ENCODE results near the gene STARD3.

STARD3 gene

GRCh38 chr17:39627047-39627711, 9.8 kb upstream of the STARD3 start:
- TF ChIP-seq, protein P1, sequence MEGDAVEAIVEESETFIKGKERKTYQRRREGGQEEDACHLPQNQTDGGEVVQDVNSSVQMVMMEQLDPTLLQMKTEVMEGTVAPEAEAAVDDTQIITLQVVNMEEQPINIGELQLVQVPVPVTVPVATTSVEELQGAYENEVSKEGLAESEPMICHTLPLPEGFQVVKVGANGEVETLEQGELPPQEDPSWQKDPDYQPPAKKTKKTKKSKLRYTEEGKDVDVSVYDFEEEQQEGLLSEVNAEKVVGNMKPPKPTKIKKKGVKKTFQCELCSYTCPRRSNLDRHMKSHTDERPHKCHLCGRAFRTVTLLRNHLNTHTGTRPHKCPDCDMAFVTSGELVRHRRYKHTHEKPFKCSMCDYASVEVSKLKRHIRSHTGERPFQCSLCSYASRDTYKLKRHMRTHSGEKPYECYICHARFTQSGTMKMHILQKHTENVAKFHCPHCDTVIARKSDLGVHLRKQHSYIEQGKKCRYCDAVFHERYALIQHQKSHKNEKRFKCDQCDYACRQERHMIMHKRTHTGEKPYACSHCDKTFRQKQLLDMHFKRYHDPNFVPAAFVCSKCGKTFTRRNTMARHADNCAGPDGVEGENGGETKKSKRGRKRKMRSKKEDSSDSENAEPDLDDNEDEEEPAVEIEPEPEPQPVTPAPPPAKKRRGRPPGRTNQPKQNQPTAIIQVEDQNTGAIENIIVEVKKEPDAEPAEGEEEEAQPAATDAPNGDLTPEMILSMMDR (conservative IDR thresholded peaks at IDR 0.05; ENCODE audit: low read depth, low read length) = no peak
- no peak overlapping the region for H3K4me3 ChIP-seq (IDR thresholded peaks at IDR 0.05; ENCODE audit: insufficient read depth, low read depth, low read length)
- H2AFZ ChIP-seq (ENCODE audit: low read depth) = no peak overlapping the region
- no peaks in the 10 kb centered on the region for H3K36me3 ChIP-seq (ENCODE audit: insufficient read depth)
- no peak overlapping the region for H3K27ac ChIP-seq
- no peaks in the 10 kb centered on the region for H4K20me1 ChIP-seq (ENCODE audit: insufficient read depth)
- peaks cover 8% of the 10 kb centered on the region; the same call in 1 of the 2 replicates for H3K27me3 ChIP-seq (ENCODE audit: insufficient read depth, low read depth)
- H3K4me1 ChIP-seq (ENCODE audit: low read depth, poor library complexity, severe bottlenecking) = peaks cover 19% of the 10 kb centered on the region
- H3K79me2 ChIP-seq (ENCODE audit: insufficient read depth, low read depth) = no peaks in the 10 kb centered on the region
- no peak overlapping the region for H3K9ac ChIP-seq
- H3K4me2 ChIP-seq = no peak overlapping the region

DNA sequence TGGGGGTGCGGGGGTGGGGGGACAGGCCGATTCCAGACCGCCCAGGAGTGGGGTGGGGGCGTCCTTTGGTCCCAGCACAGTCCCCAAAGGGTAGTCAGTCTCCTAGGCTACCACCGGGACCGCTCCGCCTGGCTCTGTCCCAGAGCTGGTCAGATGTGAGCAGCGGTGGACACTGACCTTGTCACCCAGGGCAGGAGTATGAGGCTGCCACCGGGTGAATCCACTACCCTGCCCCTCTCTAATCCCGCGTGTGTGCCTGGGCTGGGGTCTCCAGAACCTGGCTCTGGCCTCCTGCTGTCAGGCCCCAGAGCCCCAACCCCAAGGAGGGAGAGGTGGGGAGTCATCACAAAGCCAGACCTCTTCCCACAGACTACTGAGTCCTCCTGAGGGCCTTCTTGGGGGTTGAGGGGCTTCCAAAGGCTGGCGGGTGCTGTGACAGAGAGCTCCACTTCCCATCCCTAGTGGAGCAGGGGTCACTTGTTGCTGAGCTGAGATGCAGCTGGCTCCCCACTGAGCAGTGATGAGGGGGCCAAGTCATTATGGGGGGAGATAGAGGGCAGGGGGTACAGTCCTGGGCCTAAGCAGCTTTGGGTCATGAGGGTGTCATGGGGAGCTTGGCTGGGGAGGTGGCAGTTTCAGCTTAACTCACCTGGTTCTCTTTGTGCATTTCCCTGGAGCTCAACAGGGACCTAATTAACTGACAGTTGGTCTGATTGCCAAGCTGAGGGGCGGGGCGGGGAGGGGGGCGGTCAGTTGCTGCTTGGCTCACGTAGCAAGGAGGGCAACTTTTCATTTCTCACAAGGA, 9.0 kb upstream of the STARD3 start:
- H3K27me3 ChIP-seq (ENCODE audit: insufficient read depth, low read depth) = peaks cover 8% of the 10 kb centered on the region; the same call in 1 of the 2 replicates
- TF ChIP-seq, protein P1 (conservative IDR thresholded peaks at IDR 0.05; ENCODE audit: low read depth, low read length) = no peak

DNA sequence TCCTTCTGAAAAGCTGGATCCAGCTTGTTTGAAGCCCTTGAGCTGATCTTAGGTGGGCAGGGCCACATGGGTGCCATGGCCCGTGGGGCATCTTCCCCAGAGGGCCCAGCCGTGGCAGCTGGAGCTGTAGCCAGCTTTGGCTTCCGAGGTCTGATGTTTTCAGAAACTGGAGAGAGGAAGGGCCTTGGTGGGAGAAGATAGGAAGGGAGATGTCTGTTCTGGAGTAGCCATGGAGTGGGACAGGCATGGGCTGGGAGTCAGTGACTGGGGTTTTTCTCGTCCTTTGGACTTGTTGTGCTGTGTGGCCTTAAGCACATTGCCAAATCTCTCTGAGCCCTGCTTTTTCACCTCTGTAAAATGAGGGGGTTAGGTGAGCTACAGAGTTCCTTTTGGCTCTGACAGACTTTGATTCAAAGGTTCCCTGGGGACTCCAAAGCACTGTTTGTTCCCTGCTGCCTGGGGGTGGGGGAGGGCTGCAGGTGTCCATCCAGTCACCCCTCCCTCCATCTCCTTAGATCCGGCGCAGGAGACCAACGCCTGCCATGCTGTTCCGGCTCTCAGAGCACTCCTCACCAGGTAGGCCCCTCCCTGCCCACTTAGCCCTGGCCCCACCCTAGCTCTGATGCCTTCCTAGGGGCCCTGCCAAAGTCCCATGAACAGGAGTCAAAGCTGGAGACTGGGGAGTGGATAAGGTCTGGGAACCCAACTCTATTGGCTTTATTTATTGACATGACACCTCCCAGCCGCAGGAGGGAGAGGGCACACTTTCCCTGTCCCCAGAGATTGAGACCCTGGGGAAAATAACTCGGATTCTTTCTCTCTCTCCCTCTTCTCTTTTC, 8.1 kb upstream of the STARD3 start:
- H3K27me3 ChIP-seq (ENCODE audit: insufficient read depth, low read depth) = peaks cover 8% of the 10 kb centered on the region; the same call in 1 of the 2 replicates
- no peaks in the 10 kb centered on the region for H3K79me2 ChIP-seq (ENCODE audit: insufficient read depth, low read depth)
- no peak overlapping the region for H3K27ac ChIP-seq
- H3K36me3 ChIP-seq (ENCODE audit: insufficient read depth) = no peaks in the 10 kb centered on the region
- TF ChIP-seq, protein P1 (conservative IDR thresholded peaks at IDR 0.05; ENCODE audit: low read depth, low read length) = no peak
- peaks cover 2% of the 10 kb centered on the region for H3K4me1 ChIP-seq (ENCODE audit: low read depth, poor library complexity, severe bottlenecking)
- no peak overlapping the region for H2AFZ ChIP-seq (ENCODE audit: low read depth)
- H3K4me3 ChIP-seq (IDR thresholded peaks at IDR 0.05; ENCODE audit: insufficient read depth, low read depth, low read length) = no peak overlapping the region
- H3K4me2 ChIP-seq = no peak overlapping the region
- H4K20me1 ChIP-seq (ENCODE audit: insufficient read depth) = no peaks in the 10 kb centered on the region
- no peak overlapping the region for H3K9ac ChIP-seq

More for the DNA sequence above, 9.0 kb upstream of the STARD3 start:
- Histone ChIP-seq H3K79me2 (ENCODE audit: insufficient read depth, low read depth) (no peaks in the 10 kb centered on the region), H3K9ac (no peak overlapping the region), H3K36me3 (ENCODE audit: insufficient read depth) (no peaks in the 10 kb centered on the region), H3K4me2 (no peak overlapping the region), H3K4me3 (IDR thresholded peaks at IDR 0.05; ENCODE audit: insufficient read depth, low read depth, low read length) (no peak overlapping the region), H4K20me1 (ENCODE audit: insufficient read depth) (no peaks in the 10 kb centered on the region), H3K4me1 (ENCODE audit: low read depth, poor library complexity, severe bottlenecking) (peaks cover 11% of the 10 kb centered on the region), H2AFZ (ENCODE audit: low read depth) (no peak overlapping the region), H3K27ac (no peak overlapping the region)

- Histone ChIP-seq H3K9ac (no peak overlapping the region), H3K4me1 (ENCODE audit: low read depth, poor library complexity, severe bottlenecking) (peaks cover 4% of the 10 kb centered on the region), H3K4me2 (no peak overlapping the region), H3K36me3 (ENCODE audit: insufficient read depth) (no peaks in the 10 kb centered on the region), H3K79me2 (ENCODE audit: insufficient read depth, low read depth) (no peaks in the 10 kb centered on the region), H3K4me3 (IDR thresholded peaks at IDR 0.05; ENCODE audit: insufficient read depth, low read depth, low read length) (no peak overlapping the region), H3K27me3 (ENCODE audit: insufficient read depth, low read depth) (peaks cover 8% of the 10 kb centered on the region; the same call in 1 of the 2 replicates), H2AFZ (ENCODE audit: low read depth) (no peak overlapping the region), H3K27ac (no peak overlapping the region), H4K20me1 (ENCODE audit: insufficient read depth) (no peaks in the 10 kb centered on the region)
- TF ChIP-seq, protein P1 (conservative IDR thresholded peaks at IDR 0.05; ENCODE audit: low read depth, low read length) = no peak
Observed at GRCh38 chr17:39629494-39629880, 7.5 kb upstream of the STARD3 start.
